H9 (cell line): ENCODE results near the gene TRIM32. TPM values are rescaled to one million over a fixed set of nuclear protein-coding genes. Genes with fewer than 3 reads are reported as not detected.
A peak's percentile ranks its signal among the peaks of the same experiment; 100 is the strongest.

Experiments
- DNase-seq: peaks from one replicate; pipeline ENCODE4 v3.0.0-alpha.2; 2017
- H2AFZ ChIP-seq: one replicate; pipeline ENCODE4 v1.6.1; 2013; ENCODE audit warnings: mild to moderate bottlenecking, low read length, control low read depth, moderate library complexity
- H2AK5ac ChIP-seq: 2 replicates; pipeline ENCODE4 v1.6.1; 2013; ENCODE audit warnings: low read length, control low read depth, mixed read lengths; ENCODE audit not compliant: insufficient read length
- H2BK120ac ChIP-seq: one replicate; pipeline ENCODE4 v1.6.1; 2013; ENCODE audit warnings: low read depth, mild to moderate bottlenecking, low read length, control low read depth, inconsistent platforms; ENCODE audit not compliant: poor library complexity, severe bottlenecking
- H2BK12ac ChIP-seq: 2 replicates; pipeline ENCODE4 v1.6.1; 2013; ENCODE audit warnings: low read length, control low read depth, mixed read lengths, low read depth; ENCODE audit not compliant: insufficient read length
- H2BK15ac ChIP-seq: 2 replicates; pipeline ENCODE4 v1.6.1; 2013; ENCODE audit warnings: low read depth, low read length, control low read depth
- H2BK20ac ChIP-seq: one replicate; pipeline ENCODE4 v1.6.1; 2013; ENCODE audit warnings: low read depth, mild to moderate bottlenecking, low read length, control low read depth, inconsistent platforms; ENCODE audit not compliant: poor library complexity, severe bottlenecking
- H2BK5ac ChIP-seq: 2 replicates; pipeline ENCODE4 v1.6.1; 2013; ENCODE audit warnings: low read length, control low read depth, mixed read lengths; ENCODE audit not compliant: insufficient read length
- H3K14ac ChIP-seq: 2 replicates; pipeline ENCODE4 v1.6.1; 2013; ENCODE audit warnings: low read length, control low read depth; ENCODE audit not compliant: insufficient read depth
- H3K18ac ChIP-seq: 2 replicates; pipeline ENCODE4 v1.6.1; 2013; ENCODE audit warnings: low read depth, mild to moderate bottlenecking, mixed read lengths, low read length, control low read depth; ENCODE audit not compliant: insufficient read length
- H3K23ac ChIP-seq: 2 replicates; pipeline ENCODE4 v1.6.1; 2013; ENCODE audit warnings: low read length, control low read depth, mixed read lengths, low read depth; ENCODE audit not compliant: insufficient read length
- H3K23me2 ChIP-seq: 2 replicates; pipeline ENCODE4 v1.6.1; 2013; ENCODE audit warnings: low read depth, mild to moderate bottlenecking, mixed read lengths, low read length, control low read depth; ENCODE audit not compliant: insufficient read length, poor library complexity, severe bottlenecking
- H3K27ac ChIP-seq: 2 replicates; pipeline ENCODE4 v1.5.1; 2013; ENCODE audit warnings: low read length, control low read depth, mixed read lengths, low read depth; ENCODE audit not compliant: insufficient read length
- H3K27me3 ChIP-seq: 2 replicates; pipeline ENCODE4 v1.6.1; 2013; ENCODE audit warnings: low read length, control low read depth, inconsistent platforms; ENCODE audit not compliant: insufficient read depth
- H3K4ac ChIP-seq: 2 replicates; pipeline ENCODE4 v1.6.1; 2013; ENCODE audit warnings: low read depth, mild to moderate bottlenecking, control low read depth, inconsistent platforms, low read length, moderate library complexity
- H3K4me1 ChIP-seq: 2 replicates; pipeline ENCODE4 v1.6.1; 2013; ENCODE audit warnings: low read length, control low read depth, inconsistent platforms; ENCODE audit not compliant: insufficient read depth
- H3K4me2 ChIP-seq: 2 replicates; pipeline ENCODE4 v1.6.1; 2013; ENCODE audit warnings: low read length, control low read depth, mixed read lengths; ENCODE audit not compliant: insufficient read length, insufficient read depth
- H3K56ac ChIP-seq: 2 replicates; pipeline ENCODE4 v1.6.1; 2013; ENCODE audit warnings: low read depth, mild to moderate bottlenecking, mixed read lengths, low read length, control low read depth; ENCODE audit not compliant: insufficient read length
- H3K79me1 ChIP-seq: 2 replicates; pipeline ENCODE4 v1.6.1; 2013; ENCODE audit warnings: low read depth, mild to moderate bottlenecking, moderate library complexity, low read length, control low read depth, inconsistent platforms; ENCODE audit not compliant: insufficient read depth, poor library complexity, severe bottlenecking
- H3K79me2 ChIP-seq: 2 replicates; pipeline ENCODE4 v1.6.1; 2013; ENCODE audit warnings: low read length, control low read depth, inconsistent platforms; ENCODE audit not compliant: insufficient read depth
- H3K9ac ChIP-seq: 2 replicates; pipeline ENCODE4 v1.6.1; 2013; ENCODE audit warnings: low read length, control low read depth, mixed read lengths; ENCODE audit not compliant: insufficient read length; ENCODE audit errors: extremely low read depth
- H3K9me3 ChIP-seq: one replicate; pipeline ENCODE4 v1.6.1; 2013; ENCODE audit warnings: low read depth, low read length, inconsistent platforms; ENCODE audit not compliant: control insufficient read depth
- H3T11ph ChIP-seq: one replicate; pipeline ENCODE4 v1.6.1; 2013; ENCODE audit warnings: mild to moderate bottlenecking, low read length, control low read depth, inconsistent platforms
- H4K20me1 ChIP-seq: one replicate; pipeline ENCODE4 v1.6.1; 2013; ENCODE audit not compliant: control insufficient read depth, insufficient read length, insufficient read depth
- H4K5ac ChIP-seq: 2 replicates; pipeline ENCODE4 v1.6.1; 2013; ENCODE audit warnings: low read depth, mild to moderate bottlenecking, mixed read lengths, low read length, control low read depth; ENCODE audit not compliant: insufficient read length
- H4K8ac ChIP-seq: replicated peaks from 2 replicates; pipeline ENCODE4 v1.6.1; 2013; ENCODE audit warnings: low read length, control low read depth, mixed read lengths, low read depth; ENCODE audit not compliant: insufficient read length
- H4K91ac ChIP-seq: 2 replicates; pipeline ENCODE4 v1.6.1; 2013; ENCODE audit warnings: low read depth, mild to moderate bottlenecking, moderate library complexity, mixed read lengths, low read length, control low read depth; ENCODE audit not compliant: insufficient read length
- H3K27ac Mint-ChIP-seq, 3 experiments: 2 replicates in 2 of 3; 3 replicates in 1 of 3; pipeline ENCODE4 v1.8.0; 2020 to 2021; ENCODE audit warnings: mixed read lengths in 3 of 3, mild to moderate bottlenecking in 1 of 3, moderate library complexity in 1 of 3
- H3K27me3 Mint-ChIP-seq: 2 replicates; pipeline ENCODE4 v1.8.0; 2021; ENCODE audit warnings: low read depth, mild to moderate bottlenecking, moderate library complexity, mixed read lengths
- H3K36me3 Mint-ChIP-seq, 3 experiments: 2 replicates in 2 of 3; 3 replicates in 1 of 3; pipeline ENCODE4 v1.8.0; 2020 to 2021; ENCODE audit warnings: low read depth in 3 of 3, mixed read lengths in 3 of 3; ENCODE audit not compliant: insufficient read depth in 1 of 3
- H3K4me1 Mint-ChIP-seq, 2 experiments: 2 replicates each; pipeline ENCODE4 v1.8.0; 2020; ENCODE audit warnings: mixed read lengths in 2 of 2
- H3K4me3 Mint-ChIP-seq, 2 experiments: 2 replicates in 1 of 2; 3 replicates in 1 of 2; pipeline ENCODE4 v1.8.0; 2020 to 2021; ENCODE audit warnings: mild to moderate bottlenecking in 2 of 2, mixed read lengths in 2 of 2, moderate library complexity in 1 of 2
- H3K9me3 Mint-ChIP-seq, 2 experiments: 2 replicates in 1 of 2; 3 replicates in 1 of 2; pipeline ENCODE4 v1.8.0; 2020; ENCODE audit warnings: mild to moderate bottlenecking in 2 of 2, mixed read lengths in 2 of 2, moderate library complexity in 1 of 2
- WGBS: extraction: QIAGEN DNeasy Blood & Tissue Kit; methylation state at CpG from one replicate; pipeline ENCODE4 v1.1.7; 2013; ENCODE audit warnings: missing lambda C conversion rate, low lambda C conversion rate, mixed read lengths; ENCODE audit not compliant: insufficient read length; ENCODE audit errors: extremely low coverage; 5-methylcytosine and 5-hydroxymethylcytosine counted together
- total RNA-seq: library from RNA; stranded (reverse); gene quantifications from 2 replicates; pipeline ENCODE4 v1.2.1, GENCODE V29; 2021
- TF ChIP-seq, protein P1 (sequence below): fragments of 200-600 bp; sonication (generic); conservative IDR thresholded peaks from 3 replicates; pipeline ENCODE4 v1.8.0; 2021; ENCODE audit warnings: antibody characterized with exemption, mild to moderate bottlenecking

TRIM32 gene
- total RNA-seq, 1 experiment from 2014 or later: 12.9 TPM

GRCh38 chr9:116661037-116661954, 25.8 kb upstream of the TRIM32 start:
- Histone ChIP-seq H3K14ac (no peak overlapping the region), H3K9me3 (no peaks in the 10 kb centered on the region), H3T11ph (no peak overlapping the region), H2BK20ac (no peak overlapping the region), H2AFZ (no peak overlapping the region), H2BK120ac (no peak overlapping the region), H3K79me1 (no peaks in the 10 kb centered on the region), H3K27ac (no peak overlapping the region), H3K79me2 (no peaks in the 10 kb centered on the region), H3K23ac (no peak overlapping the region), H2AK5ac (no peak overlapping the region), H2BK5ac (no peak overlapping the region), H2BK15ac (no peak overlapping the region), H4K8ac (no peak overlapping the region), H3K4me2 (no peak overlapping the region), H3K9ac (no peak overlapping the region), H3K56ac (no peak overlapping the region), H3K4me1 (no peaks in the 10 kb centered on the region), H3K23me2 (no peaks in the 10 kb centered on the region), H2BK12ac (no peak overlapping the region), H3K4ac (no peak overlapping the region), H3K18ac (no peak overlapping the region), H4K20me1 (no peaks in the 10 kb centered on the region), H4K5ac (no peak overlapping the region), H4K91ac (no peak overlapping the region), H3K27me3 (no peaks in the 10 kb centered on the region)
- Mint-ChIP-seq H3K9me3 (no peaks in the 10 kb centered on the region), H3K4me1 (peaks cover 5 to 6% of the 10 kb centered on the region in 2 experiments), H3K27me3 (no peaks in the 10 kb centered on the region; the same call in 1 of the 2 replicates), H3K36me3 (no peaks in the 10 kb centered on the region), H3K27ac (no peak overlapping the region), H3K4me3 (no peak overlapping the region)
- TF ChIP-seq, protein P1, sequence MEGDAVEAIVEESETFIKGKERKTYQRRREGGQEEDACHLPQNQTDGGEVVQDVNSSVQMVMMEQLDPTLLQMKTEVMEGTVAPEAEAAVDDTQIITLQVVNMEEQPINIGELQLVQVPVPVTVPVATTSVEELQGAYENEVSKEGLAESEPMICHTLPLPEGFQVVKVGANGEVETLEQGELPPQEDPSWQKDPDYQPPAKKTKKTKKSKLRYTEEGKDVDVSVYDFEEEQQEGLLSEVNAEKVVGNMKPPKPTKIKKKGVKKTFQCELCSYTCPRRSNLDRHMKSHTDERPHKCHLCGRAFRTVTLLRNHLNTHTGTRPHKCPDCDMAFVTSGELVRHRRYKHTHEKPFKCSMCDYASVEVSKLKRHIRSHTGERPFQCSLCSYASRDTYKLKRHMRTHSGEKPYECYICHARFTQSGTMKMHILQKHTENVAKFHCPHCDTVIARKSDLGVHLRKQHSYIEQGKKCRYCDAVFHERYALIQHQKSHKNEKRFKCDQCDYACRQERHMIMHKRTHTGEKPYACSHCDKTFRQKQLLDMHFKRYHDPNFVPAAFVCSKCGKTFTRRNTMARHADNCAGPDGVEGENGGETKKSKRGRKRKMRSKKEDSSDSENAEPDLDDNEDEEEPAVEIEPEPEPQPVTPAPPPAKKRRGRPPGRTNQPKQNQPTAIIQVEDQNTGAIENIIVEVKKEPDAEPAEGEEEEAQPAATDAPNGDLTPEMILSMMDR: peak; percentile 85
- no CpG with 5 or more reads among the region's 7 CpGs for WGBS
- peak; percentile 41 for DNase-seq
